WTC11 (cell line): ENCODE results near the gene MAPT.

Source experiments
- CBFB ChIP-seq: sonication (generic); formaldehyde crosslinking; IDR thresholded peaks from 2 replicates; pipeline ENCODE4 v1.8.1; 2022; ENCODE audit warnings: mild to moderate bottlenecking, low read depth, missing genetic modification reagents
- NFYB ChIP-seq: sonication (generic); formaldehyde crosslinking; conservative IDR thresholded peaks from 2 replicates; pipeline ENCODE4 v1.8.0; 2022; ENCODE audit warnings: low read depth, missing genetic modification reagents
- NR2C2 ChIP-seq: sonication (generic); formaldehyde crosslinking; IDR thresholded peaks from 2 replicates; pipeline ENCODE4 v1.8.0; 2022; ENCODE audit warnings: mild to moderate bottlenecking, missing genetic modification reagents
- NR3C1 ChIP-seq: sonication (generic); formaldehyde crosslinking; conservative IDR thresholded peaks from 2 replicates; pipeline ENCODE4 v1.8.1; 2023; ENCODE audit warnings: low read depth, mild to moderate bottlenecking, missing genetic modification reagents
- TF ChIP-seq, protein P1 (sequence below): fragments of 200-600 bp; IDR thresholded peaks from 2 replicates; pipeline ENCODE4 v1.8.0; 2022; ENCODE audit warnings: antibody characterized with exemption
- TF ChIP-seq, protein P2 (sequence below): sonication (generic); formaldehyde crosslinking; IDR thresholded peaks from 2 replicates; pipeline ENCODE4 v1.8.1; 2022; ENCODE audit warnings: low read depth, missing genetic modification reagents, borderline replicate concordance
- TF ChIP-seq, protein P3 (sequence below): sonication (generic); formaldehyde crosslinking; IDR thresholded peaks from 2 replicates; pipeline ENCODE4 v1.8.1; 2022; ENCODE audit warnings: mild to moderate bottlenecking, moderate library complexity, missing genetic modification reagents
- TF ChIP-seq, protein P4 (sequence below): fragments of 250-450 bp; sonication (Bioruptor Pico); conservative IDR thresholded peaks from 2 replicates; pipeline ENCODE4 v1.9.0; 2021; ENCODE audit warnings: mild to moderate bottlenecking
- TF ChIP-seq, protein P5 (sequence below): sonication (generic); formaldehyde crosslinking; conservative IDR thresholded peaks from 2 replicates; pipeline ENCODE4 v1.8.1; 2022; ENCODE audit warnings: mild to moderate bottlenecking, missing genetic modification reagents

DNA sequence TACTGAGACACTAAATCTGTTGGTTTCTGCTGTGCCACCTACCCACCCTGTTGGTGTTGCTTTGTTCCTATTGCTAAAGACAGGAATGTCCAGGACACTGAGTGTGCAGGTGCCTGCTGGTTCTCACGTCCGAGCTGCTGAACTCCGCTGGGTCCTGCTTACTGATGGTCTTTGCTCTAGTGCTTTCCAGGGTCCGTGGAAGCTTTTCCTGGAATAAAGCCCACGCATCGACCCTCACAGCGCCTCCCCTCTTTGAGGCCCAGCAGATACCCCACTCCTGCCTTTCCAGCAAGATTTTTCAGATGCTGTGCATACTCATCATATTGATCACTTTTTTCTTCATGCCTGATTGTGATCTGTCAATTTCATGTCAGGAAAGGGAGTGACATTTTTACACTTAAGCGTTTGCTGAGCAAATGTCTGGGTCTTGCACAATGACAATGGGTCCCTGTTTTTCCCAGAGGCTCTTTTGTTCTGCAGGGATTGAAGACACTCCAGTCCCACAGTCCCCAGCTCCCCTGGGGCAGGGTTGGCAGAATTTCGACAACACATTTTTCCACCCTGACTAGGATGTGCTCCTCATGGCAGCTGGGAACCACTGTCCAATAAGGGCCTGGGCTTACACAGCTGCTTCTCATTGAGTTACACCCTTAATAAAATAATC is 119.3 kb downstream of the MAPT start:
- TF ChIP-seq, protein P1, sequence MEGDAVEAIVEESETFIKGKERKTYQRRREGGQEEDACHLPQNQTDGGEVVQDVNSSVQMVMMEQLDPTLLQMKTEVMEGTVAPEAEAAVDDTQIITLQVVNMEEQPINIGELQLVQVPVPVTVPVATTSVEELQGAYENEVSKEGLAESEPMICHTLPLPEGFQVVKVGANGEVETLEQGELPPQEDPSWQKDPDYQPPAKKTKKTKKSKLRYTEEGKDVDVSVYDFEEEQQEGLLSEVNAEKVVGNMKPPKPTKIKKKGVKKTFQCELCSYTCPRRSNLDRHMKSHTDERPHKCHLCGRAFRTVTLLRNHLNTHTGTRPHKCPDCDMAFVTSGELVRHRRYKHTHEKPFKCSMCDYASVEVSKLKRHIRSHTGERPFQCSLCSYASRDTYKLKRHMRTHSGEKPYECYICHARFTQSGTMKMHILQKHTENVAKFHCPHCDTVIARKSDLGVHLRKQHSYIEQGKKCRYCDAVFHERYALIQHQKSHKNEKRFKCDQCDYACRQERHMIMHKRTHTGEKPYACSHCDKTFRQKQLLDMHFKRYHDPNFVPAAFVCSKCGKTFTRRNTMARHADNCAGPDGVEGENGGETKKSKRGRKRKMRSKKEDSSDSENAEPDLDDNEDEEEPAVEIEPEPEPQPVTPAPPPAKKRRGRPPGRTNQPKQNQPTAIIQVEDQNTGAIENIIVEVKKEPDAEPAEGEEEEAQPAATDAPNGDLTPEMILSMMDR: no peak
- TF ChIP-seq, protein P2, sequence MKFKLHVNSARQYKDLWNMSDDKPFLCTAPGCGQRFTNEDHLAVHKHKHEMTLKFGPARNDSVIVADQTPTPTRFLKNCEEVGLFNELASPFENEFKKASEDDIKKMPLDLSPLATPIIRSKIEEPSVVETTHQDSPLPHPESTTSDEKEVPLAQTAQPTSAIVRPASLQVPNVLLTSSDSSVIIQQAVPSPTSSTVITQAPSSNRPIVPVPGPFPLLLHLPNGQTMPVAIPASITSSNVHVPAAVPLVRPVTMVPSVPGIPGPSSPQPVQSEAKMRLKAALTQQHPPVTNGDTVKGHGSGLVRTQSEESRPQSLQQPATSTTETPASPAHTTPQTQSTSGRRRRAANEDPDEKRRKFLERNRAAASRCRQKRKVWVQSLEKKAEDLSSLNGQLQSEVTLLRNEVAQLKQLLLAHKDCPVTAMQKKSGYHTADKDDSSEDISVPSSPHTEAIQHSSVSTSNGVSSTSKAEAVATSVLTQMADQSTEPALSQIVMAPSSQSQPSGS (CRISPR knock-in tag): no peak
- no peak for TF ChIP-seq NR3C1 (CRISPR knock-in tag)
- TF ChIP-seq, protein P3, sequence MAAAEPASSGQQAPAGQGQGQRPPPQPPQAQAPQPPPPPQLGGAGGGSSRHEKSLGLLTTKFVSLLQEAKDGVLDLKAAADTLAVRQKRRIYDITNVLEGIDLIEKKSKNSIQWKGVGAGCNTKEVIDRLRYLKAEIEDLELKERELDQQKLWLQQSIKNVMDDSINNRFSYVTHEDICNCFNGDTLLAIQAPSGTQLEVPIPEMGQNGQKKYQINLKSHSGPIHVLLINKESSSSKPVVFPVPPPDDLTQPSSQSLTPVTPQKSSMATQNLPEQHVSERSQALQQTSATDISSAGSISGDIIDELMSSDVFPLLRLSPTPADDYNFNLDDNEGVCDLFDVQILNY (CRISPR knock-in tag): no peak
- TF ChIP-seq, protein P4, sequence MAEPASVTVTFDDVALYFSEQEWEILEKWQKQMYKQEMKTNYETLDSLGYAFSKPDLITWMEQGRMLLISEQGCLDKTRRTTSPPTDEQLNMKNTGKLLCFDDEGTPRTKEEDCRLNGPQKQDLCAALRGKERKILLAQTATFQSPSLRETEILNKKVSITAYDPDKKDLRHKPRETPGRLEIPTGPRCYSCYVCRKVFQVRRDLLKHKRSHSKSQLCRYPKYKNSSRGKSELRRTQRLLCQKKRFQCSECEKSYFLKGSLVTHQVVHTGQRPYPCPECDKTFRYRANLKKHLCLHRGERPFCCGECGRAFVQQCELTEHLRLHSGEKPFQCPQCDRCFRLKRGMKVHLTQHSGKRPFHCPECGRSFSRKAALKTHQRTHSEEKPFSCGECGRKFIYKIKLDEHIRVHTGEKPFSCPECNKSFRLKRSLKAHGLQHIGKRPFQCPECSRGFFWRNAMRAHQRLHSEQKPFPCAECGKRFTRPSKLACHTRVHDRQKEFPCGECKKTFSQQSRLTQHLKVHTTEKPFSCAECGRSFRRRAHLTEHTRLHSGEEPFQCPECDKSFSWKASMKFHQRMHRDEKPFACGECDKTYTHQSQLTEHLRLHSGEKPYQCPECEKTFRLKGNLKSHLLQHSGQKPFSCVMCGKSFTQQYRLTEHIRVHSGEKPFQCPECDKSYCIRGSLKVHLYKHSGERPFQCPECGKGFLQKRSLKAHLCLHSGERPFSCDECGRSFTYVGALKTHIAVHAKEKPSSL: no peak
- TF ChIP-seq NFYB (CRISPR knock-in tag): no peak
- TF ChIP-seq CBFB (CRISPR knock-in tag): no peak
- TF ChIP-seq, protein P5, sequence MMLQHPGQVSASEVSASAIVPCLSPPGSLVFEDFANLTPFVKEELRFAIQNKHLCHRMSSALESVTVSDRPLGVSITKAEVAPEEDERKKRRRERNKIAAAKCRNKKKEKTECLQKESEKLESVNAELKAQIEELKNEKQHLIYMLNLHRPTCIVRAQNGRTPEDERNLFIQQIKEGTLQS (CRISPR knock-in tag): no peak
- no peak for TF ChIP-seq NR2C2 (CRISPR knock-in tag)
